K562 (cell line): Measurements from ENCODE around the gene PRDM12. TPM values are rescaled to one million over a fixed set of nuclear protein-coding genes. Genes with fewer than 3 reads are reported as not detected.

Experiments
- CC2D1A ChIP-seq: fragments of 450-650 bp; IDR thresholded peaks from 2 replicates; pipeline ENCODE4 v1.6.1; 2017; ENCODE audit warnings: mild to moderate bottlenecking
- GATA2 ChIP-seq: sonication (generic); formaldehyde crosslinking; IDR thresholded peaks from 2 replicates; pipeline ENCODE4 v1.4.0; 2020; ENCODE audit warnings: mild to moderate bottlenecking, missing genetic modification reagents
- HDAC1 ChIP-seq, 2 experiments: fragments of 450-650 bp; IDR thresholded peaks; 2 replicates each; pipeline ENCODE4 v1.6.1; 2016 to 2017; ENCODE audit warnings: inconsistent platforms in 1 of 2, mild to moderate bottlenecking in 1 of 2, moderate library complexity in 1 of 2
- KLF1 ChIP-seq: fragments of 450-650 bp; IDR thresholded peaks from 2 replicates; pipeline ENCODE4 v1.6.1; 2016; ENCODE audit warnings: missing genetic modification characterization, missing compliant biosample characterization
- MBD2 ChIP-seq: sonication (generic); IDR thresholded peaks from 2 replicates; pipeline ENCODE4 v1.6.1; 2016; ENCODE audit warnings: low read depth, borderline replicate concordance
- MED1 ChIP-seq: sonication (generic); formaldehyde crosslinking; IDR thresholded peaks from 2 replicates; pipeline ENCODE4 v1.8.1; 2023; ENCODE audit warnings: missing genetic modification reagents, borderline replicate concordance
- MTA1 ChIP-seq: fragments of 450-650 bp; IDR thresholded peaks from 2 replicates; pipeline ENCODE4 v1.6.1; 2017; ENCODE audit warnings: borderline replicate concordance
- polyA plus RNA-seq, 8 experiments: library from polyadenylated mRNA; depleted of rRNA in 4 of 8; stranded (reverse) in 5 of 8; unstranded in 3 of 8; fragments of >200 nt; fragmentation: Nextera tagmentation in 2 of 8; fragmentation: Illumina TruSeq in 1 of 8; extraction: Ambion mirVana in 2 of 8; extraction: Trizol in 1 of 8; gene quantifications; 2 replicates each; pipeline versions ENCODE4 v1.2.1 to v1.2.3, GENCODE V29; 2011 to 2014; ENCODE audit warnings: inconsistent platforms in 1 of 8, missing spikeins in 1 of 8
- total RNA-seq, 7 experiments: library from RNA; depleted of rRNA in 6 of 7; stranded (reverse); fragments of >200 nt in 6 of 7; fragmentation: Illumina TruSeq in 2 of 7; extraction: Trizol in 2 of 7; gene quantifications; 2 replicates each; pipeline versions ENCODE4 v1.2.1 to v1.2.3, GENCODE V29; 2011 to 2021; ENCODE audit warnings: low replicate concordance in 1 of 7
- TF ChIP-seq, protein P1 (sequence below), 2 experiments: fragments of 450-650 bp; IDR thresholded peaks; 2 replicates each; pipeline ENCODE4 v1.6.1; 2016; ENCODE audit warnings: mild to moderate bottlenecking in 2 of 2, borderline replicate concordance in 1 of 2, low read depth in 1 of 2, moderate library complexity in 1 of 2
- TF ChIP-seq, protein P2 (sequence below): fragments of 250-450 bp; sonication (Bioruptor Pico); IDR thresholded peaks from 2 replicates; pipeline ENCODE4 v1.8.0; 2022; ENCODE audit warnings: inconsistent platforms
- TF ChIP-seq, protein P3 (sequence below): fragments of 450-650 bp; conservative IDR thresholded peaks from 2 replicates; pipeline ENCODE4 v1.6.1; 2016; ENCODE audit warnings: missing genetic modification characterization, low read depth, mild to moderate bottlenecking, control low read depth, missing compliant biosample characterization
- TF ChIP-seq, protein P4 (sequence below): fragments of 450-650 bp; formaldehyde crosslinking; IDR thresholded peaks from 2 replicates; pipeline ENCODE4 v1.4.0; 2020; ENCODE audit warnings: mild to moderate bottlenecking, moderate library complexity

PRDM12 gene
- total and polyA plus RNA-seq, 9 of the 15 experiments (the other 6 are each of a cell fraction or from before 2014, with no cell fraction given), result 0.04 to 0.22 (median 0.07) TPM; not detected in 3

DNA sequence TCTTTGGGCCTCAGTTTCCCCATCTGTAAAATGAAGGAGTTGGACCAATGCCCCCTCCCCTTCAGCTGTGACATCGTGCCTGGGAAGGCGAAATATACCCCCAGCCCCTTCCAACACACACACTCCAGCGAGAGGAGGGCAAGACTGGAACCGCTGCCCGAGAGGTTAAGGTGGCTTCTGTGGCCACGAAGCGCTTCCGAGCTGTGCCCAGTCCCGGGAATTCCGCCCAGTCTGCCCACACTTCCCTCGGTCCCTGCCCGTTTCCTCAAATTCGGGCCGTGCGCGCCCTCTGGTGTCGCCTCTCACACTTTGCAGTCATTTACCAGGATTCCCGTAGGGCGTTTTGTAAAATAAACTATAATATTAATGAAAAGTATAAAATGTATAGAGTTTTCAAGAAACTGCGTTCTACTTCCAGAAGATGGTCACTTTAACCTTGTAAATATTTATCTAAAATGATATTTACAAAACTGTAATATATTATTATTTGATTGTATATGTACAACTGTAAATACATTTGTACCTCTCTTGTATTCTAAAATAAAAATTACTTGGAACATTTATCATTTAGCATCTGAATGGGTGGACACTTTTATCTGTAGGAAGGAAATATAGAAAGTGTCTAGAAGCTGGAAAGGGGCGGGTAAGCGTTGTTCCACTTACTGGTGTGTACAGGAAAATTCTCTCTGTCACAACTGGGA lies 18.2 kb downstream of the PRDM12 start (continued):
- TF ChIP-seq, protein P1, sequence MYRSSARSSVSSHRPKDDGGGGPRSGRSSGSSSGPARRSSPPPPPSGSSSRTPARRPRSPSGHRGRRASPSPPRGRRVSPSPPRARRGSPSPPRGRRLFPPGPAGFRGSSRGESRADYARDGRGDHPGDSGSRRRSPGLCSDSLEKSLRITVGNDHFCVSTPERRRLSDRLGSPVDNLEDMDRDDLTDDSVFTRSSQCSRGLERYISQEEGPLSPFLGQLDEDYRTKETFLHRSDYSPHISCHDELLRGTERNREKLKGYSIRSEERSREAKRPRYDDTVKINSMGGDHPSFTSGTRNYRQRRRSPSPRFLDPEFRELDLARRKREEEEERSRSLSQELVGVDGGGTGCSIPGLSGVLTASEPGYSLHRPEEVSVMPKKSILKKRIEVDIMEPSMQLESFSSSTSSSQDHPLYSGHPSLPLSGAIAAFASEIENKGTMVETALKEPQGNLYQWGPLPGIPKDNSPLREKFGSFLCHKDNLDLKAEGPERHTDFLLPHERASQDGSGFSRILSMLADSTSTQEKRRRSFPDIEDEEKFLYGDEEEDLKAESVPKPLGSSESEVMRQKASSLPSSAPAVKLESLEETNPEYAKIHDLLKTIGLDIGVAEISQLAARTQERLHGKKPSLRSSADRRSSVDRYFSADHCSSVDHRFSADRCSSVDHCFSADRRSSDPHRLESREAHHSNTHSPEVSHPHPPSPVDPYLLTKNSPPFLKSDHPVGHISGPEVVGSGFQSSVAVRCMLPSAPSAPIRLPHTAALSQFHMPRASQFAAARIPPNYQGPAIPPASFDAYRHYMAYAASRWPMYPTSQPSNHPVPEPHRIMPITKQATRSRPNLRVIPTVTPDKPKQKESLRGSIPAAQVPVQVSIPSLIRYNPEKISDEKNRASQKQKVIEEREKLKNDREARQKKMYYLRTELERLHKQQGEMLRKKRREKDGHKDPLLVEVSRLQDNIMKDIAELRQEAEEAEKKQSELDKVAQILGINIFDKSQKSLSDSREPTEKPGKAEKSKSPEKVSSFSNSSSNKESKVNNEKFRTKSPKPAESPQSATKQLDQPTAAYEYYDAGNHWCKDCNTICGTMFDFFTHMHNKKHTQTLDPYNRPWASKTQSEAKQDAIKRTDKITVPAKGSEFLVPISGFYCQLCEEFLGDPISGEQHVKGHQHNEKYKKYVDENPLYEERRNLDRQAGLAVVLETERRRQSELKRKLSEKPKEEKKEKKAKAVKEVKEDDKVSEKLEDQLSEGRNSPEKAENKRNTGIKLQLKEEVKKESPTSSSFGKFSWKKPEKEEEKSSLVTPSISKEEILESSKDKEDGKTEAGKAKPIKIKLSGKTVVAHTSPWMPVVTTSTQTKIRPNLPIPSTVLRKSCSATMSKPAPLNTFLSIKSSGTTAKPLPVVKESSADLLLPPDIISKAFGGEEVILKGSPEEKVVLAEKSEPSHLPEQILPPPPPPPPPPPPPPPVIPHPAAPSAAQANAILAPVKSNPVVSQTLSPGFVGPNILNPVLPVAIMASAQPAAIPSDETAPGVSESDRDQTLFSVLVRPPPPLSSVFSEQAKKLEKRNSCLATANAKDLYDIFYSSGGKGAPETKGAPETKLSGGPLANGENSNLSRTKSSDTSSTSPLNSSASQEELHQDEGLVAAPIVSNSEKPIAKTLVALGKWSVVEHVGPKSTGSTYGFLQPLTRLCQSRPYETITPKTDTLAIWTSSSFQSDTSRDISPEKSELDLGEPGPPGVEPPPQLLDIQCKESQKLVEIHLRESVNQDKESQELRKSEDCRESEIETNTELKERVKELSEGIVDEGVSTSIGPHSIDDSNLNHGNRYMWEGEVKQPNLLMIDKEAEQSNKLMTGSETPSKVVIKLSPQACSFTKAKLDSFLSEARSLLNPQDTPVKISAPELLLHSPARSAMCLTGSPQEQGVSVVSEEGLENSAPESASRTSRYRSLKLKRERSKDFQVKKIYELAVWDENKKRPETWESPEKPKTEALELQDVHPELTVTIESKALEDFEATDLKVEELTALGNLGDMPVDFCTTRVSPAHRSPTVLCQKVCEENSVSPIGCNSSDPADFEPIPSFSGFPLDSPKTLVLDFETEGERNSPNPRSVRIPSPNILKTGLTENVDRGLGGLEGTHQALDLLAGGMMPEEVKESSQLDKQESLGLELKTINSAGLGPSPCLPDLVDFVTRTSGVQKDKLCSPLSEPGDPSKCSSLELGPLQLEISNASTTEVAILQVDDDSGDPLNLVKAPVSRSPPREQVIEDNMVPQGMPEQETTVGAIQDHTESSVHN (IDR thresholded peaks at IDR 0.05; ENCODE audit: borderline replicate concordance in 1 of 2, low read depth in 1 of 2), result no peak
- TF ChIP-seq MED1 (CRISPR knock-in tag), result no peak
- TF ChIP-seq, protein P2, sequence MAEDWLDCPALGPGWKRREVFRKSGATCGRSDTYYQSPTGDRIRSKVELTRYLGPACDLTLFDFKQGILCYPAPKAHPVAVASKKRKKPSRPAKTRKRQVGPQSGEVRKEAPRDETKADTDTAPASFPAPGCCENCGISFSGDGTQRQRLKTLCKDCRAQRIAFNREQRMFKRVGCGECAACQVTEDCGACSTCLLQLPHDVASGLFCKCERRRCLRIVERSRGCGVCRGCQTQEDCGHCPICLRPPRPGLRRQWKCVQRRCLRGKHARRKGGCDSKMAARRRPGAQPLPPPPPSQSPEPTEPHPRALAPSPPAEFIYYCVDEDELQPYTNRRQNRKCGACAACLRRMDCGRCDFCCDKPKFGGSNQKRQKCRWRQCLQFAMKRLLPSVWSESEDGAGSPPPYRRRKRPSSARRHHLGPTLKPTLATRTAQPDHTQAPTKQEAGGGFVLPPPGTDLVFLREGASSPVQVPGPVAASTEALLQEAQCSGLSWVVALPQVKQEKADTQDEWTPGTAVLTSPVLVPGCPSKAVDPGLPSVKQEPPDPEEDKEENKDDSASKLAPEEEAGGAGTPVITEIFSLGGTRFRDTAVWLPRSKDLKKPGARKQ (CRISPR knock-in tag), result no peak
- no peak for TF ChIP-seq MTA1
- TF ChIP-seq, protein P3, sequence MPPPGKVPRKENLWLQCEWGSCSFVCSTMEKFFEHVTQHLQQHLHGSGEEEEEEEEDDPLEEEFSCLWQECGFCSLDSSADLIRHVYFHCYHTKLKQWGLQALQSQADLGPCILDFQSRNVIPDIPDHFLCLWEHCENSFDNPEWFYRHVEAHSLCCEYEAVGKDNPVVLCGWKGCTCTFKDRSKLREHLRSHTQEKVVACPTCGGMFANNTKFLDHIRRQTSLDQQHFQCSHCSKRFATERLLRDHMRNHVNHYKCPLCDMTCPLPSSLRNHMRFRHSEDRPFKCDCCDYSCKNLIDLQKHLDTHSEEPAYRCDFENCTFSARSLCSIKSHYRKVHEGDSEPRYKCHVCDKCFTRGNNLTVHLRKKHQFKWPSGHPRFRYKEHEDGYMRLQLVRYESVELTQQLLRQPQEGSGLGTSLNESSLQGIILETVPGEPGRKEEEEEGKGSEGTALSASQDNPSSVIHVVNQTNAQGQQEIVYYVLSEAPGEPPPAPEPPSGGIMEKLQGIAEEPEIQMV (tag), result no peak
- TF ChIP-seq KLF1, result no peak
- TF ChIP-seq, protein P4, sequence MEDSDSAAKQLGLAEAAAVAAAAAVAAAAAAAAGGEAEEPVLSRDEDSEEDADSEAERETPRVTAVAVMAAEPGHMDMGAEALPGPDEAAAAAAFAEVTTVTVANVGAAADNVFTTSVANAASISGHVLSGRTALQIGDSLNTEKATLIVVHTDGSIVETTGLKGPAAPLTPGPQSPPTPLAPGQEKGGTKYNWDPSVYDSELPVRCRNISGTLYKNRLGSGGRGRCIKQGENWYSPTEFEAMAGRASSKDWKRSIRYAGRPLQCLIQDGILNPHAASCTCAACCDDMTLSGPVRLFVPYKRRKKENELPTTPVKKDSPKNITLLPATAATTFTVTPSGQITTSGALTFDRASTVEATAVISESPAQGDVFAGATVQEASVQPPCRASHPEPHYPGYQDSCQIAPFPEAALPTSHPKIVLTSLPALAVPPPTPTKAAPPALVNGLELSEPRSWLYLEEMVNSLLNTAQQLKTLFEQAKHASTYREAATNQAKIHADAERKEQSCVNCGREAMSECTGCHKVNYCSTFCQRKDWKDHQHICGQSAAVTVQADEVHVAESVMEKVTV, result peak; percentile 94
- TF ChIP-seq GATA2 (CRISPR knock-in tag), result no peak
- TF ChIP-seq MBD2, result no peak
- TF ChIP-seq CC2D1A, result peak; percentile 69; the same call in 1 of the 2 replicates
- TF ChIP-seq HDAC1 (IDR thresholded peaks at IDR 0.05), result no peak
